SK-N-MC (cell line): ENCODE data around the gene EGR4.

Experiments
- EZH2 ChIP-seq: fragments of 200-600 bp; sonication (generic); IDR thresholded peaks from one replicate; pipeline ENCODE4 v1.6.1; 2017; ENCODE audit warnings: antibody characterized with exemption
- FOXP2 ChIP-seq: optimal IDR thresholded peaks from 2 replicates; pipeline ENCODE3; 2011; ENCODE audit warnings: mild to moderate bottlenecking, moderate library complexity; ENCODE audit not compliant: insufficient read depth; ENCODE audit errors: extremely low read length, control extremely low read depth
- POLR2AphosphoS5 ChIP-seq: IDR thresholded peaks from 2 replicates; pipeline ENCODE4 v1.6.1; 2012; ENCODE audit warnings: mild to moderate bottlenecking, low read depth, low read length, borderline replicate concordance

DNA sequence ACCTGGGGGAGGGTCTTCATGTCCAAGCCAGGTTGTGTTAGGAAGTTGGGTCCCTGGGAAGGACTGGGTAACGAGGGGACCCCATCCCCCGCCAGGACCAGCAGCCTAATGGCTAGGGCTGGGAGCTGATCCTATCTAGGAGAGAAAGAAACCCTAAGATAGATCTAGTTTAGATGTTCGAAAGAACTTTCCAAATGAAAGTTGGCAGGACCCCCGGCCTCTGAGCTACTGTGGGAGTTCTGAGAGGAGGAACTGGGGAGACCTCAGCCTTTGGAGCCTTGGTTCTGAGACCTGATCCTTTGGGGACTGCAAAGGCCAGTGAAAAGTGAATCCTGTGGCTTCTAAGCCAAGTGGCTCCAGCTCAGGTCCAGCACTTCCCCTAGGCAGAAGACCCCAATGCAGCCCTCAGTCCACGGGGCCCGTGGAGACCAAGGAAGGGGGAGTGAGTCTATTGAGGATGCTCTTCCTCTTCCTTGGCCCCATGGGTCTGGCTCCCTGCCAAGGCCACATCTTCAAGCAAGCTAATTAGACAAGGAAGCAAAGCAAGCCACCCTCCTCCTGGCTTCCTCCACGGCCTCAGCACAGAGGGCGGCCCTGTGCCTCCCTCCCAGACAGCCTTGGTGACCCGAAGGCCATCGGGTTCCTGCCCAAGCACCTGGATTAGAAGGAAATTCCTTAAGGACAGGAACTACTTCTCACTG, 35.8 kb downstream of the EGR4 start:
- no peak; the same call in 1 of the 2 replicates for TF ChIP-seq POLR2AphosphoS5
- no peak for TF ChIP-seq EZH2
- no peak for TF ChIP-seq FOXP2
